C4-2B (cell line): ENCODE measurements around the gene SAGE1.

Source experiments
- CTCF ChIP-seq: fragments of 450-650 bp; conservative IDR thresholded peaks from 2 replicates; pipeline ENCODE4 v1.5.1; 2017; ENCODE audit warnings: mild to moderate bottlenecking
- ZFX ChIP-seq: fragments of 450-650 bp; IDR thresholded peaks from 2 replicates; pipeline ENCODE4 v1.6.1; 2017

- TF ChIP-seq CTCF (peak; percentile 43), ZFX (no peak)
These were observed at the start of gene SAGE1, which contains the start of gene CT45A10 for GRCh38 chrX:135893294-135893817.
